NCI-H82 treated with DMSO at 0.1 percent for 48 hours (cell line): Measurements from ENCODE around the gene NACC2.
"Not testable (repeated sequence)": the region's sequence is repeated elsewhere in the genome, so short reads cannot be mapped to it uniquely, and the experiment has no call there.

ENCODE experiments used
- DNase-seq: peaks from one replicate; lab custom pipeline; 2025; ENCODE audit not compliant: unreplicated experiment; lab: John Stamatoyannopoulos, UW

NACC2 gene

DNA sequence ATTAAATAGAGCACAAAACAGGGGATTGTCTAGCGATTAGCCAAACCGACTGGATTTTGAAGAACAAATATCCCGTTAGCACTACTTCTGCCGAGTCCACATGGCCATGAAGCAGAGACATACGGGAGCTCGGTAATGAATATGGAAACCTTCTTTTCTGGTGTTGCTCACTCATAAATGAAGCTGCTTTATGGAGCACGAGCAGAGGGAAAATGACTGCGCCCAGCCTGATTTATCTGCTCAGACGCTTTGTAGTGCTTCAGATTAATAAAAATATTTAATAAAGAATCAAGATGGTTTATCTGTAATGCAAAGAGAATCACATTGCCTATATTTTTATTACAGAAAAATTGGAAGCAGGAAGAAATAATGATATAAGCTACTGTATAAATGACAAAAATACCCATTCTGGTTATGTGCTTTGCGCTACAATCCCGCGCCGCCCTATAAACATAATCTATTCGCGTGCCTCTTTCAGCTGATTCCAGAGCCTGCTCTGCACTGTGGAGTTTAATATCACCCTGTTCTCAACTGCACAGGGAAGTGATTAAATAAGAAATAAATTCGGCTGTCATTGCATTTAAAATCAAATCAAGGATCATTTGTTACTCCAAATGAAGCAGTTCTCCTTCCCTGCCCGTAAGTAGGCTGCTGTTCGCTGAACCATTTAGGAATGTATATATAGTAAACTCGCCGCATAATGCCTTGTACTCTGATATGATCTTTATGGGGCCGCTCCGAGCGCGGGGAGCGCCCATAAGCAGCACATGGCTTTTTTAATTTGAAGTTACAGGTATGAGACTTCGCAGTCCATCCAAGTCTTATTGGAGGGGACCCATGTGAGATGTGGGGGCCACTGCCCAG, 111.6 kb downstream of the NACC2 start:
- DNase-seq, result no peak

DNA sequence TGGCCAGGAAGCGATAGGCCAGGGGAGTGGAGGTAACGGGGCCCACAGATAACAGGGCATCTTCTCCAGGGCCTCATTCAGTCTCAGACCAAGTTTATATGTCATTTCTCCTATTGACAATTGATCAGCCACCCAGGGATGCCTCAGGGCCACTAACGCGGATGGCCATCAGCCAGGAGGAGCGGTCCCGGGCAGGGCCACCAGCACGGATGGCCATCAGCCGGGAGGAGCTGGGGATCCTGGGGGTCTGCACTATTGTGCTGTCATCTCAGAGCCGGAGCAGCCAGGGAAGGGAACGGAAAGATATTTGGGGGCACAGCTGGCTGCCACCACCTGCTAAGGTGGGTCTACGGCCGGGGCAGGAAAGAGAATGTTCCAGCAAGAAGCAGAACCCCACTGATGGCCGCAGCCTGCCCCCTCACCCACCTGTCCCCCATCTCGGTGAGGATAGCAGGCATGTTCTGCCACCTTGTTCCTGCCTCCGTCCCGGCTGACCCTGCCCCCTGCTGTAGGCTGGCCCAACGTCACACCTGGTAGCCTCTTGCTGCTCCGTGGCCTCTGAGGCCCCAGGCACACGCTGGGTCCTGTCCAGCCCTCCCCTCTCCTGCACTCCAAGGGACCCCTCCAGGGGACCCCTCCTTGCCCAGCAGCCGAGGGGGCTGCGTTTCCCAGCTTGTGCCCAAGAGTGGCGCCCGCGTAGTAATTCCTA, 112.4 kb downstream of the NACC2 start:
- no peak for DNase-seq

DNA sequence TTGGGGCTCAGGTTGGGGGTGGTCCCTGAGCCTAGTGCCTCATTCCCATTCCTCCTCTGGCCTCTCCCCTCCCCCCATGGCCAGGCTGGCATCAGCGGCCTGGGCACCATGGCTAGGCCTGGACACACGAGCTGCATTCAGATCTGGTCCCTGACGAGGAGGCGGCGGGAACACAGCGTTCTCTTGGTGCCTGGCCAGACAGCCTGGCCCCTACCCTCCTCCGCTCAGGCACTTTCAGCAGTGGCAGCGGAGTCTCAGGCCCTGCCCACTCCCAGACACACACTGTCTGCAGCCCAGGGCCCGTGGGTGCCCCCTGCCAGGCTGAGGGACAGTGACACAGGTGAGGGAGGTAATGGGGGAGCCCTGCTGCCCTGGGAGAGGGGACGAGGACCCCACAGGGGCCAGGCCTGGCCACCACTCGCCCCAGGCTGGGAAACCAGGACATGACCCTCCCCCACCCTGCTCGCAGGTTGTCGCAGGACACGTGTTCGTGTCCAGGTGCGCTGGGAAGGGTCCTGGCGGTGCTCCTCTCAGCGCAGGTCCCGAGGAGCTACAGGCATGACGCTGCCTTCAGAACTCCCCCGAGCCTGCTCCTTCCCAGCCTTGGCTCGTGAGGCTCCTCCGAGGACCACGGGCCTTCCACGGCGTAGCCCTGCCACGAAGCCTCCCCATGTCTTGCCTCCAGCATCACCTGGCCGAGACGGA, 114.0 kb downstream of the NACC2 start:
- DNase-seq, result no peak

DNA sequence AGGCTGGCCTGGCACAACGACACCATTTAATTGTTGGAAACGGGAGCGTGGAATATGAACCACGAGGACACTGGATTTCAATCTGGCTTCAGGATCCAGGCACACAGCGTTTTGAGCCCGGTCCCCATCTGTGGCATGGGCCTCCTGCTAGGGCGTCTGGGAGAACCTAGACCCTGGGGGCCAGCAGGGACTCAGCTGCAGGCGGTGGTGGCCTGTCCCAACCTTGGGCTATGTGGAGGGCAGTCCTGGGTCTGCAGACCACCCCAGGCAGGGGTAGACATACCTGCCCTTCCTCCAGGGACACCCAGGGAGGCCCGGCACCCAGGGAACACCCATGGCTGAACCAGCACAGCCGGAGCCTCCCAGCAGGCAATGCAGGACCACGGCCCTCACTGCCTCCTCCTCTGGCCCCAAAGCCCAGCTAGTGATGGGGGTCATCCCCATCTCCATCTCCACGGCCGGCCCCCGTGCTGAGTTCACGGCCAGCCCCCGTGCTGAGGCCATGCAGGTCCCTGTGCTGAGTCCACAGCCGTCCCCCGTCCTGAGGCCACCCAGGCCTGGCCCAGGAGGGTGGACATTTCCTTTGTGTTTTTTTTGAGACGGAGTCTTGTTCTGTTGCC, 115.4 kb downstream of the NACC2 start:
- no peak for DNase-seq

DNA sequence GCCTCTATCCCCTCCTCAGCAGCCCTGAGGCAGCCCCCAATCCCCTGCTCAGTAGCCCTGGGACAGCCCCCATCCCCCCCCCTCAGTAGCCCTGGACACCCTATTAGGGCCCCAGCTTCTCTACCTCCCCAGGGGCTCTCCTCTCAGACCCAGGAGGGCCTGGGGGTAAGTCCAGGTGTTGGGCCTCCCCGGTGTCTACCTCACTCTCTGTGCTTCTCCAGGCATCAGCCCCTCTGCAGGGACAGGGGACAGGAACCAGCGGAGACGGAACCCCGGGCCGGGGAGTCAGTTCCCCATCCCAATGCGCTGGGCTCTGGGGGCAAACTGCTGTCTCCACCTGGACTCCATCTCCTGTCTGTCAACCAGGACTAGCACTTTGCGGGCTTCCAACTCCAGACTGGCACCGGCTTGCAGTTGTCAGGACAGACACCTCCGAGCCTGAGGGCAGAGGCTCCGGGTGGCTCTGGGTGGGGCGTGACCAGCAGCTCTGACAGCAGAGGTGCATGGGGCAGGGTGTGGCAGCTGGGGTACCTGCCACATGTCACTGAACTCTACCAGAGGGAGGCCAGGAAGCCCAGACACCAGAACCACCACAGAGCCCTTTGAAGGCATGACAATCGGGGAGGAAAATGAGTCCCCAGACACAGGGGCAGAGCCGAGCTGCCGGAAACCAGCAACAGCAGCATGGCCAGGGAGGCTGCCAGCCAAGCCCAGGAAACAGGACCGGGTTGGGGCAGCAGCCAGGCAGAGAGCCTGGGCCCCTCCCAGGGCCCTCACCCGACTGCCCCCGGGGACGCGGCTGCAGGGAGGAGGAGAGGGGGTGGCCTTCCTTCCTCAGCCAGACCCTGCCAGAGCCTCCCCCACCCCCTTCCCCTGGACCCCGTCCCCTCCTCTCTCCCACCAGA, 116.2 kb downstream of the NACC2 start:
- no peak for DNase-seq

DNA sequence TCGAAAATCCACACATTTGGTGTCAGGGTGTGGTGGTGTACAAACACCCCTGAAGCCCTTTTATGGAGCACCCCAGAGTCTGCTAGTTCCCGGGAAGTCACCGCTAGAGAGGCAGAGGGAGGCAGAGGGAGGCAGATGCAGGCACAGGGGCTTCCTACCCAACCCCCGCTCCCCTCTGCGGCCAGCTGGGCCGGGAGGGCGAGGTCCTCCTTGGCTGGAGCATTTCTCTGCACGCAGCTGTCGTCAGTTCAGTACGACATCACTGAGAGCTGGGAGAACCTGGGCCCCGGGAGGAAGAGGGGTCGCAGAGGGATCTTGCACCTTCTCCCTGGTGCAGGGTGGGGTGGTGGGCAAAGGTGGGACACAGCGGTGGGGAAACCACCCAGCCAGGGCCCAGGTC, 118.1 kb downstream of the NACC2 start:
- DNase-seq, result no peak

DNA sequence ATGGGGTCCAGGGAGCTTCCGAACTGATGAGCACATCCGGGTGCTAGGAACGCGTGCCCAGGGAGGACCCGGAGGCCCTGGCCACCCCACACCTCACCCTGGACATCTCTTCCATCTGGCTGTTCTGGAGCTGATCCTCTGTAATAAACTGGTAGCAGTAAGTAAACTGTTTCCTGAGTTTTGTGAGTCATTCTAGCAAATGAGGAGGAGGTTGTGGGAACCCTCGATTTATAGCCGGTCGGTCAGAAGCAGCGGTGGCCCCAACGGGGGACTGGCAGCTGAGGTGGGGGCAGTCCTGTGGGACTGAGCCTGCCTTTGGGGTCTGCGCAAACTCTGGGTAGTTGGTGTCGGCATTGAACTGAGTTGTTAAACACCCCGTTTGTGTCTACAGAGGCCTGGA, 118.6 kb downstream of the NACC2 start:
- DNase-seq, result no peak

DNA sequence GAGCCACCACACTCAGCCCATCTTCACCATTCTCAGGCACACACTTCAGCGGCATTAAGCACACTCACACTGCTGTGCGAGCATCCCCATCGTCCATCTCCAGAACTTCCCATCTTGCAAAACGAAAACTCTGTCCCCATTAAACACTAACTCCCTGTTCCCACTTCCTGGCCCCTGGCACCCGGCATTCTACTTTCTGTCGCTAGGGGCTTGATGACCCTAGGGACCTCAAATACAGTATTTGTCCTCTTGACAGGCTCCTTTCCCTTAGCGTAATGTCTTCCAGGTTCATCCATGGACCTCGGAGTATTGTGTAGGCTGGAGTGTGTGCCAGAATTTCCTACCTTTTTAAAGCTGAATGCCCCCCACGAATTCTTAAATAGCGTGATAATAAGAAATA, 119.3 kb downstream of the NACC2 start:
- peak; percentile 9 for DNase-seq

DNA sequence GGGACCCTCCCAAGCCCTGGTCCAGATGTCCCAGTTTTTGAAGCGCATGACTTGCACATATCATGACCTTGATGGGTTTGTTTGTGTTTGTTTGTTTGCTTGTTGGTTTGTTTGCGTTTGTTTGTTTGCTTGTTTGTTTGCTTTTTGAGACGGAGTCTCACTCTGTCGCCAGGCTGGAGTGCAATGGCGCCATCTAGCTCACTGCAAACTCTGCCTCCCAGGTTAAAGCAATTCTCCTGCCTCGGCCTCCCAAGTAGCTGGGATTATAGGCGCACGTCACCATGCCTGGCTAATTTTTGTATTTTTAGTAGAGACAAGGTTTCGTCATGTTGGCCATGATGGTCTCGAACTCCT, 120.9 kb downstream of the NACC2 start:
- no peak for DNase-seq

DNA sequence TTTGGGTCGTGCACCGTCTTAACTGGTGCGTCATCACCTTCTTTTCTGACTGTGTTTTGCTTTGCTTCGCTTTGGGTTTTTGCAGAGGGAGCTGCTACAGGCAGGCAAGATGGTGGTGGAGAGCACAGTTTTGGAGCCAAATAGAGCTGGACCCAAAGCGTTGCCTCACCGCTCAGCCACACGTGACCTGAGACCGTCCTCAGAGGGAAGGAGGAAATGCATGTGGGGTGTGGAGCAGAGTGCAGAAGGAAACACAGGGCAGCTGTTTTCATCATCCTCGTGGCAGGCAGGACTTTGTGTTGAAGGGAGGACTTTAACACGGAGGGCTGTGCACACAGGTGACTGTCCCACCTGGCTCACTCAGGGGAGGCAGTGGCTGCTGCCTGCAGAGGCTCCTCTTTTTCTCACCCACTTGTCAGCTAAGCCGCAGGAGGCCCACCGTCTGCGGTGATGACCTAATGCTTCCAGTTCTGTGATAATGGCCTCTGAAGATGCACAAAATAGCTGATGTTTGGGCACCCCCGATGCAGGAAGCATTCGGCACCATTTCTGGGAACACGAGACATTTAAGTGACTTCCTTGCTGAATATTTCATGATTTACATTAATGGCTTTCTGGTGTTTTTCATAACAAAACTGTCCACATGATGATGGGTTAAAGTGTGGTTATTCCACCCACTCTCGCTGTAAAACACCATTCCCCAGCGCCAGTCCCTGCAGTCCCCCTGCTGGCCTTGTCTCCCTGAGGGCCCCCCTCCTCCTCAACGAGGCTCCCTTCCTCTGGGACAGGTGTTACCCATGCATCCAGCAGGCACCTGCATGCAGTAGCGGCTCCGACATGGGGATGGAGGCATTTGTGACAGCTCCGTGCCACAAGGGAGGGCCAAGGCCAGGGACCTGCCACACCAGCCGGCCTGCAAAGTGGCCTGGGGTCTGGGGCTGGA, 121.5 kb downstream of the NACC2 start:
- no peak for DNase-seq

DNA sequence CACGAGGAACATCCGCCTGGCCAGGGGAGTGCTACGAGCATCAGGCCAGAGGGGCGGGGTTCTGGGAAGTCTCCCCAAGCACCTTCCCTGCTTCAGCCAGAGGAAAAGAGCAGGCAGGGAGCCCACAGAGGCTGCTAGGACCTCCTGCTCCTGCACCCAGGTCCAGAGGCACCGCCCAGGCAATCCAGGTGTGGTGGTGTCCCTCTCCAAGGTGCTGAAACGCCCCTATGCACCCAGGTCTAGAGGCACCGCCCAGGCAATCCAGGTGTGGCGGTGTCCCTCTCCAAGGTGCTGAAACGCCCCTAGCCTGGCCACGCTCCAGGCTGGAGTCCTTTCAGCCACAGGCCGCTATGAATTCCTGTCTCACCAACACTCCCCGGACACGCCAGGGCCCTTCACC, 123.2 kb downstream of the NACC2 start:
- DNase-seq, result no peak

DNA sequence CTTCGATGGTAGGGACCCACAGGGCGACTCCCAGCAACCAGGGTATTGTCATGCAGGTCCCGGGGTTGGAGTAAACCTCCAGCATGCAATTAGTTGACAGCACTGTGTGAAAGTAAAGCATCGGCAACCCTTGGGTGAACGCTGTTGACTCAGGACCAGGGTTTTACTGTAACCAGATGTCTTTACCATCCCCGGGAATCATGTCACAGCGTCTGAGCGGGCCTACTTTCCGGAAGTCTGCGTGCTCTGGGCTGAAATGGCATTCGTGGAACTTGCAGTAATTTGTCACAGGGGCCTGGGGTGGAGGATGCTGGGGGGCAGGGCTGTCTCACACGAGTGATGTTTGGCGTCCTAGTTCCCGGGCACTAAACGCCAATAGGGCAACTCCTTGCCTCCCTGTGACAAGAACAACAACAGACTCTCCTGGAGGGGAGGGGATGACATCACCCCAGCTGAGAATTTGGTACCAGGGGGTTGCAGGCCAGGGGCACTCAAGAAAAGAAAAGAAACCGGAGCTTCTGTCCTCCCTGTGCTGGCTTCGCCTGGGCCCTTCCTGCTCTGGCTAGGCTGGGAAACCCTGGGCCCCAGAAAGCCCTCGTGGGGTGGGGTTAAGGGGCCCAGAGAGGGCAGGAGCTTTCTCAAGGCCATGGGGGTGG, 123.8 kb downstream of the NACC2 start:
- no peak for DNase-seq

DNA sequence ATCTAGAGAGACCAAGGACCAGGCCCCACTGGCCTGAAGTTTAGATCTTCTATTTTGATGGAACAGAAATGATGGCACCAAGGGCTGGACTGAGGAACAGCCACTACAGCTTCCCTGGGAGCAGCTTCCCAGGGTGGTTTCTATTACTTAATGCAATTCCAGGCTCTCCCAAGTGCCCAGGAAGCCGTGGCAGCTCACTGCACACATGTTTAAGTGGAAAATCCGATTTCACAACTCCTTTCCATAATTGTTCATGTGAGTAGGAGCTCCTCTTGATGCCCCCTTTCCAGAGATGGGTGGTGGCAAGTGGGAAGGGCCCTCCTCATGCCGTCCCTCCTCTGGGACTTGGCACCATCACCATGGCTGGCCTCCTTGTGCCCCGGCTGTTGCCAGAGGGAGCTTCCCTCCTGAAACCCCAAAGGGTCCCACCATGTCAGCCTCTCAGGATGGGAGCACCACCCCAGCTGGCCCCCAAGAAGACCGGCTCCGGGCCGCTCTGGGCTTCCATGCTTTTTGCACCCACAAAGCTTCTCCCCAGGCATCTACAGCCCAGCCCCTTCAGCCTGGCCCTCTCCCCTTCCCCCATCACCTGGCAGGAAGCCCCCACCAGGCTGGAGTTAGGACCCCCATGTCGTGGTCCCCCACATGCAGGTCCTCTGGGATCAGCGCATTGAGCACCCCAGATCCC, 124.8 kb downstream of the NACC2 start:
- DNase-seq, result no peak

DNA sequence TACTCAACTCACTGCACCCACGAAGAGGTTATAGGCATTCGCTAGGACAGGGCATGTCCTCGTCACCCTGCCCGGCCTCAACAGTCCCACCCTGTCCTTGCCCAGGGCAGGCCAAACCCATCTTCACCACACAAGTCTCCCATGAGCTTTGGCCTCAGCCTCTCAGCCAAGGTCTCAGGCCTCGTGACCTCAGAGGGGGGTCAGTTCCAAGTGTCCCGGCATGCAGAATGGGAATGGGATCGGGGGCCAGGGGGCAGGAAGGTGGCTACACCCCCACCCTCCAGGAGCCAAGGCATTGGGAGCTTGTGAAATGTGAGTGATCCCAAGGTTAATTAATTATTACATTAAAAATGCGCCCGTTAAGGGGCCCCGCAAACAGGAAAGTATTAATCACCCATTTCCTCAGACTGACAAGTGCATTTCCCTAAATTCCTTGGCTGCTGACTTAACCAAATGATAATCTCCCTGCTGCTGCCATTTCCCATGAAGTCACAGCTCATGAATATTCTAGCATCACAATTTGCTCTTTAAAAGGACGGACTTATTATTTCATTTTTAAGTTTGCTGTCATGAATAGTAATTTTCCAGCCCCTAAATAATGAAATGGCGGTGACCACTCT, 125.9 kb downstream of the NACC2 start:
- no peak for DNase-seq

DNA sequence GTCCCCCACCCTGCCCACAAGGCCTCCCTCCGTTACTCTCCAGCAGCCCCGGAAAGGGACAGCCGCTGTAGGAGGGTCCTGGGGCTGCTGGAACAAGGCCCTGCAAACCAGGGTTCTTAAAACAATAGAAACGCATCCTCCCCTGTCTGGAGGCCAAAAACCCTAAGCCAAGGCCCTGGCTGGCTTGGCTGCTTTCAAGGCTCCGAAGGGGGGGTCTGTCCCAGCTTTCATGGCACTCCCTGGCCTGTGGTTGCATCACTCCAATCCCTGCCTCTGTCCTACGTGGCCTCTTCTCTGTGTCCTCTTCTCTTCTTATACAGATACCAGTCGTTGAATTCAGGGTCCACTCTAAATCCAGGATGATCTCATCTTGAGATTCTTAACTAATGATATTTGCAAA, 126.5 kb downstream of the NACC2 start:
- no peak for DNase-seq

DNA sequence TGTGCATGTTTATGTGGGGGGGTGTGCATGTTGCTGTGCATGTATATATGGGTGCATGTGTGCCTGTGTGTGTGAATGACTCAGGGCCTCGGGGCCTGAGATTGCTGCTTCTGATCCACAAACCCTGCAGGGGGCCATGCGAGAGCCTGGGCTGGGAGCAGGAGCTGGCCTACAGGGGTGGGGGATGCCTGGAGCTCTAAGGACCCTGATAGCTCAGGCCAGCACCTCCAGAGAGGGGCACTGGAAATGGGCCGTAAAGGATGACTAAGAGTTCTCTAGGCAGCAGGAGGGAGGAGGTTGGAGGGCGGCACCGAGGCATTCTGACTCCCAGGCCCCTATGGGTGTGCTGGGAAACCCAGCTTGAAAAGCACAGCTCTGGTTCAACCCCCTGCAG, 127.0 kb downstream of the NACC2 start:
- DNase-seq, result no peak

DNA sequence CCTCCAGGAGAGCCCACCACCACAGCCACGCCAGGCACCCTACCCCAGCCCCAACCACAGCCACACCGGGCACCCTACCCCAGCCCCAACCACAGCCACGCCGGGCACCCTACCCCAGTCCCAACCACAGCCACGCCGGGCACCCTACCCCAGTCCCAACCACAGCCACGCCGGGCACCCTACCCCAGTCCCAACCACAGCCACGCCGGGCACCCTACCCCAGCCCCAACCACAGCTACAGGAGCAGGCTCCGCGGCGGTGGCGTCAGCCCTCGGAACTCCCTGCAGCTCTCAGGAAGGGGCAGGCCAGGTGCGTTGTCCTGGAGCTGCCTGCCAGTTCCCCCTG, 128.2 kb downstream of the NACC2 start:
- DNase-seq, result not testable (repeated sequence)

DNA sequence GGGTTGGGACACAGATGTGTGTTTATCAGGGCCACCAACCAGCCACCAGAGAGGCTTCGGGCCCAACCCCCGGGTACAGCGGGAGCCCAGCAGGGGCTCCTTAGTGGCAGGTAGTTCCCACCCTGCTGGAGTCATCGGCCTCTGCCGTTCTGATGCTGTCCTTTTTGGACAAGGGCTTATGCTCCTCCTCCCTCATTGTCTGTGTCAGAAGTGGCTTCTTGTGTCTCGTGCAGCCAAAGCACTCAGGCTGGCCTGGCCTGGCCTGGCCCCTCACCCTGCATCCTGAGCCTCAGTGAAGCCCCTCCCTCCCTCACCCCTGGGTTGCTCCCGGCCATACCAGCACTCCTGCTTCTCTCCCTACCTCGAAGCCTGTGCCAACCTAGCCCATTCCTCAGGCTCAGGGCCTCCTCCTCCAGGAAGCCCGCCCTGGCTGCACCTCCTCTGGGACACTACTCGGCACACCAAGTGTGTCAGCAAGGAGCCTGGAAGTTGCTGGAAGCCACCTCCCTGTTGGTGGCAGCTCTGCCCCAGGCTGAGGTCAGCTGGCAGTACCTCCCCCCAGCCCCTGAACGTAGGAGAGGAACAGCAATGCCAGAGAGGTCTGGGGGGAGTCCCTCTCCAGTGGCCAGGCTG, 129.8 kb downstream of the NACC2 start:
- DNase-seq, result no peak
